ENCODE data around the gene CALML3. TPM values are rescaled to one million over a fixed set of nuclear protein-coding genes. Genes with fewer than 3 reads are reported as not detected.

CALML3 gene
- total RNA-seq, 1 donor from 2014 or later = not detected

DNA sequence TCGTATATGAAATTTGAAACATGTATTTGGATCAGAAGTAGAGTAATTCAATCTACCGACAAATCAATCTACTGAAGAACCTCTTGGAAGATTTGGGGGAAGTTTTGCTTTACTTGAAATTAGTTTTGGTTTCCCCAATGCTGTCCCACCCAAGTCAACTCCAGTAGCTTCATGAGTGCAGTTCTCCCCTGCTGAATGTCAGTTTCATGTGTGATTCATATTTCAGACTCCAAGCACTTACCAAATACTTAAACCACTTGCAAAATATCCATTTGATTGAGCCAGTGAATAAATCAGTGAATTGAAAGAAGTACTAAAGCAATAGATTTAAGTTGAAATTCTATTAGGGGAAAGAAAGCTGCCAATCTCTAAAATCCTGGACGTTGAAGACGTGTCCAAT, 34.7 kb upstream of the CALML3 start:
- no peak overlapping the region for H3K4me3 Mint-ChIP-seq
- H3K27me3 Mint-ChIP-seq = no peaks in the 10 kb centered on the region
- TF ChIP-seq, protein P1, sequence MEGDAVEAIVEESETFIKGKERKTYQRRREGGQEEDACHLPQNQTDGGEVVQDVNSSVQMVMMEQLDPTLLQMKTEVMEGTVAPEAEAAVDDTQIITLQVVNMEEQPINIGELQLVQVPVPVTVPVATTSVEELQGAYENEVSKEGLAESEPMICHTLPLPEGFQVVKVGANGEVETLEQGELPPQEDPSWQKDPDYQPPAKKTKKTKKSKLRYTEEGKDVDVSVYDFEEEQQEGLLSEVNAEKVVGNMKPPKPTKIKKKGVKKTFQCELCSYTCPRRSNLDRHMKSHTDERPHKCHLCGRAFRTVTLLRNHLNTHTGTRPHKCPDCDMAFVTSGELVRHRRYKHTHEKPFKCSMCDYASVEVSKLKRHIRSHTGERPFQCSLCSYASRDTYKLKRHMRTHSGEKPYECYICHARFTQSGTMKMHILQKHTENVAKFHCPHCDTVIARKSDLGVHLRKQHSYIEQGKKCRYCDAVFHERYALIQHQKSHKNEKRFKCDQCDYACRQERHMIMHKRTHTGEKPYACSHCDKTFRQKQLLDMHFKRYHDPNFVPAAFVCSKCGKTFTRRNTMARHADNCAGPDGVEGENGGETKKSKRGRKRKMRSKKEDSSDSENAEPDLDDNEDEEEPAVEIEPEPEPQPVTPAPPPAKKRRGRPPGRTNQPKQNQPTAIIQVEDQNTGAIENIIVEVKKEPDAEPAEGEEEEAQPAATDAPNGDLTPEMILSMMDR (conservative IDR thresholded peaks at IDR 0.05) = no peak
- no peaks in the 10 kb centered on the region for H3K36me3 Mint-ChIP-seq
- peaks cover 12% of the 10 kb centered on the region for H3K4me1 Mint-ChIP-seq (ENCODE audit: unreplicated experiment)
- H3K9me3 Mint-ChIP-seq = no peaks in the 10 kb centered on the region
- no peak for DNase-seq (ENCODE audit: extremely low spot score, unreplicated experiment)
- no peak overlapping the region for H3K27ac Mint-ChIP-seq

DNA sequence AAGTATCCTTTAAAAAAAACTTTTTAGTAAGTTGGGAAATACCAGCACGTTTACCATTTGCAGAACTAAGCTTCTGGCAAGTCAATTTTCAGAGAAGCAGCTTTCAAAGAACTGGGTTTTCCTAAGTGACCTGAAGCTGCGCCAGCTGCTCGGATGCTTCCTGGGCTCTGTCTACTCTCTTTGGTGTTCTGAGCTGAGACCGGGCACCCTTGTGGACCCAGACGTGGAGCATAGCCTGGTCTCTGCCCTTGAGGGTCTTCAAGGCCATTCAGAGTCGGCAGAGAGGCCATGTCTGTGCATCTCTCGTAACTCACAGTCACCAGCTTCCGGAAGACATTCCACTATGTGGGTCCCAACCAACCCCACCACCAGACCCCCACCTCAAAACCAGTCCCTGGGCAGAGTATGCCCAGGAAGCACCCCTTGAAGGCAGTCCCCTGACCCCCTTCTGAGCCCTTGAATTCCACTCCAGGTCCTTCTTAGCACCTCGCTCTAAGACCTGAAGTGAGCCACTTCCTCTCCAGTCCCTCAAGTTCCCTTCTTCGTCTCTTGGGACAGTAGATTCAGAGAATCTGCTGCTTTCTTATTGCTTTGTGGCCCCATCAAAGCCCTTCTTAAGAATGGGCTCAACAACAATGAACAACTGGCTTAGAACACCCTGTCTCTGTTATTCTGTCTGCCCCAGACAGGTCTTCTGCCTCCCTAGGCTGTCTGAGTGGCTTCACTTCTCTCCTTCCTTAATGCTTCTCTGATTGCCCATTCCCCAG, 33.9 kb upstream of the CALML3 start:
- Mint-ChIP-seq H3K4me1 (ENCODE audit: unreplicated experiment) (peaks cover 16% of the 10 kb centered on the region), H3K36me3 (no peaks in the 10 kb centered on the region), H3K4me3 (no peak overlapping the region), H3K27me3 (no peaks in the 10 kb centered on the region), H3K27ac (no peak overlapping the region), H3K9me3 (no peaks in the 10 kb centered on the region)
- DNase-seq (ENCODE audit: extremely low spot score, unreplicated experiment) = no peak
- TF ChIP-seq, protein P1 (conservative IDR thresholded peaks at IDR 0.05) = no peak

DNA sequence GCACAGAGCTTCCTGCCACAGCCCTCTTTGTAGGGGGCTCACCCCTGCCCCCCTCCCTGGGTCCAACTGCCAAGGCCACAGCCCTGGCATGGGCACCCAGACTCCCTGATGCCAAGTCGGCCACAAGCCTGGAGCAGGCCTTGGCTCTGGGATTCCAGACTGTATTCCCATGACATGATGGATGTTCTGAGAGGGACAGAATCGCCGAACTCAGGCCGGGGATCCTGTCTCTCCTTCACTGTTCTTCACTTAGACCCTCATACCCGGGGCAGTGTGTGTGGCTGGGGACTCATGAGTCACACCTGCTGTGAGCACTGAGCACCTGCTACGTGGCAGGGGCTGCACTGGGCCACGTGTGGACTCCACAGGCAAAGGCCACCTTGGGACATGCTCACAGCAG, 33.3 kb upstream of the CALML3 start:
- no peak overlapping the region for H3K27ac Mint-ChIP-seq
- H3K4me3 Mint-ChIP-seq = no peak overlapping the region
- H3K4me1 Mint-ChIP-seq (ENCODE audit: unreplicated experiment) = peaks cover 19% of the 10 kb centered on the region
- no peaks in the 10 kb centered on the region for H3K9me3 Mint-ChIP-seq
- no peak for DNase-seq (ENCODE audit: extremely low spot score, unreplicated experiment)
- TF ChIP-seq, protein P1 (conservative IDR thresholded peaks at IDR 0.05) = no peak
- no peaks in the 10 kb centered on the region for H3K36me3 Mint-ChIP-seq
- no peaks in the 10 kb centered on the region for H3K27me3 Mint-ChIP-seq

DNA sequence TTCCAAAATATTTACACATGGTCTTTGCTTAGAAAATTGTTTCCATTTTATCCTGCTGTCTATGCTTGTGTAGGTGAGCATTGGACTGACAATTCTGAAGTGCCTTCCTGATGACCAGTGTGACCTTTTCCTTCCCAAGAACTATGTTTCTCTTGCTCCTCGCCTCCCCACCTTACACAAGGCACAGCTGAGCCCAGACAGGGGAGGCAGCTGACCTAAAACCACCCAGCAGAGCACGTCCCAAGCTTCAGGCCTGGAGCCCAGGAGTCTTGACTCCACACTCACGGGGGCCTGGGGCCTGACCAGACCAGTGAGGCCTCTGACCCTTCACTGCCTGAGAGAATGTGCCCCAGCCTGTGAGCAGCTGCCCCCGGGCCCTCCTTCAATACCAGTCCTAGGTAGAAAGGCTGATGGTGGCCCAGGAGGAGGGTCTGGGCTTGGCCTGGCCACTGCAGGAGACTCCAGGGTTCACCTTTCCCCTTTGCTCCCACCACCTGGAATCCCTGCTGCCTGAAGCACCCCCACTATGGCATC, 32.4 kb upstream of the CALML3 start:
- DNase-seq (ENCODE audit: extremely low spot score, unreplicated experiment) = no peak
- no peaks in the 10 kb centered on the region for H3K9me3 Mint-ChIP-seq
- H3K27ac Mint-ChIP-seq = no peak overlapping the region
- no peaks in the 10 kb centered on the region for H3K27me3 Mint-ChIP-seq
- H3K36me3 Mint-ChIP-seq = no peaks in the 10 kb centered on the region
- H3K4me1 Mint-ChIP-seq (ENCODE audit: unreplicated experiment) = peaks cover 15% of the 10 kb centered on the region
- no peak overlapping the region for H3K4me3 Mint-ChIP-seq
- TF ChIP-seq, protein P1 (conservative IDR thresholded peaks at IDR 0.05) = no peak

DNA sequence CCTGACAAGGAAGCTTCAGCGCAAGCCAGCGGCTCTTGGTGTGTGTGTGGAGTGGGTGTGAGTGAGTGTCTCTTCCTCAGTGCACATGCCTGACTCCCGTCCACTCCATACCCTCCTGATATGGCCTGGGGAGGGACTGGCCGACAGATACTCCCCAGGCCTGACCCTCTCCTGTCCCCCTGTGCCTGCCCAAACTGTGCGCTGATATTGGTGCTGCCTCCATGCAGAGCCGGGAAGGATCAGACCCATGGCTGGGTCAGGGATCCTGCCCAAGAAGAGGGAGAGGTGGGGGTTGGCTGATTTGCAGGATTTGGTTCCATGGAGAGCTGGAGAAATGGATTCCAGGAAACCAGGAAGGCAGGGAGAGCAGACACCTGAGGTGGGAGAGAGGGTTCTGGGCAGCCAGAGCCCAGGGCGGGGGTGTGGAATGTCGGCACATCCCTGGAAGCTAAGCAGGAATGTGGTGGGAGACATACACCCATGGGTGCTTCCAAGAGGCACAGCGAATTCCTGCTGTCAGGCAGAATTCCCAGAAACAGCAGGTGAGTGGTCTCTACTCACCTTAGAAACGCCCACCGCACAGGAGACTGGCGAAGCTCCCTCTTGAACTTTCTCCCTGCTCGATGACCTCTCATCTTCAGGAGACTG, 31.7 kb upstream of the CALML3 start:
- no peaks in the 10 kb centered on the region for H3K36me3 Mint-ChIP-seq
- H3K4me1 Mint-ChIP-seq (ENCODE audit: unreplicated experiment) = peaks cover 15% of the 10 kb centered on the region
- TF ChIP-seq, protein P1 (conservative IDR thresholded peaks at IDR 0.05) = no peak
- H3K27me3 Mint-ChIP-seq = no peaks in the 10 kb centered on the region
- H3K9me3 Mint-ChIP-seq = no peaks in the 10 kb centered on the region
- no peak overlapping the region for H3K4me3 Mint-ChIP-seq
- no peak for DNase-seq (ENCODE audit: extremely low spot score, unreplicated experiment)
- H3K27ac Mint-ChIP-seq = no peak overlapping the region
